Kidney capillary endothelial cell (primary cell): ENCODE data around the gene SLC16A3.
A peak's percentile ranks its signal among the peaks of the same experiment; 100 is the strongest.

Experiments used
- DNase-seq: peaks from one replicate; pipeline ENCODE4 v3.0.0-alpha.2; 2018; ENCODE audit warnings: low spot score

SLC16A3 gene

DNA sequence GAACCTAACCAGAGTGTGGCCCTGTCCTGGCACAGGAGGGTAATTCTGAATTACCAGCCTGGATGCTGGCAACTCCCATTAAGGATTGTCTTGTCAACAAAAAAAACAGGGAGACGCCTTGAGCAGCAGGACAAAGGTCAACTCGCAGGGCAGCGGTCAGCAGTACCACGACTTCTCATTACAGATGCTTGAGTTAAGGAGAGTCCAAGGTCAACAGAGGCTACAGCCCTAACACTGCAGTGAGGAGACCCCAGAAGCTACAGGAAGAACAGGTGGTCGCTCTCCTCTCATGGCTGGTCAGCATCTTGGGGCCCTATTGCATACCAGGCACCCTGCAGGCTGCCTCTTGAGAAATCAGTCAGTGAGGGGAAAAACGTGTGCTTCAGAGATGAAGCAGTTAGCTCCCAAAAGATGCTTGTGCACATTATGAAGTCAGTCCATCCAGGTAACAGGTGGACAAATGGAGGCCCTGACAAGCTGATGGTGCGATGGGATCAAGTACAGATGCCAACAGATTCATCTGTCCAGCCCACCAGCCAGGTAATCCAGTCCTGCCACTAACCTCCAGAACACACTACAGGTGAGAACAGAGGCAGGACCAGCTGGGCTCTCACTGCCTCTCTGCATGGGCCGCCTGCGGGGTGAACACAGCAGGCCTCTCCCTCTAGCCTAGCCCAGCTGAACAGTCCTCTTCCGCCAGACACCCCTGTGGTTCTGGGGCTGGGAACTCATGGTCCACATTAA is 40.5 kb downstream of the SLC16A3 start:
- no peak for DNase-seq

- DNase-seq, result no peak
Measured at GRCh38 chr17:82269882-82270500, 41.1 kb downstream of the SLC16A3 start.

GRCh38 chr17:82270651-82271050 is 41.8 kb downstream of the SLC16A3 start:
- DNase-seq, result no peak

DNA sequence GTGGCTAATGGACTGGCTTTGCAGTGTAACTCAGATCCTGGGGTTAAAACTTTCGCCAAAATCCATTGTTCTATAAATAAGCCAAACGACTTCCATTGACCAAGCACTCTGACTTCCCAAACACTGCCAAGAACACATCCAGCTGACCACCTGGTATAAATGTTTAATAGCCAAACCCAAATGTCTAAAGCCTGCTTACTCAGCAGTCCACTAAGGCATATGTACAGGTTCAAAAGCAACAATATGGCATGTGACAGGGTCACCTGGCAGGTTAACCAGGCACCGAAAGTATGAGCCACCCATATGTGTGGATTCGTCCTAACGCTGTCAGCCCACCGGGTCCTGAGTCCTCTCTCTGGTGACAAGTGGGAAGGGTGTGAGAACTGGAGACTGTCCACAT is 42.6 kb downstream of the SLC16A3 start:
- DNase-seq, result no peak

GRCh38 chr17:82272495-82273326 is 43.9 kb downstream of the SLC16A3 start:
- no peak for DNase-seq

- peak; percentile 62 for DNase-seq
Measured at GRCh38 chr17:82273327-82274133, 44.7 kb downstream of the SLC16A3 start, which contains the start of gene CSNK1D. Gene CSNK1D (minus strand): TSS chr17:82273700. CDS start chr17:82273381, 319 bp downstream.

DNA sequence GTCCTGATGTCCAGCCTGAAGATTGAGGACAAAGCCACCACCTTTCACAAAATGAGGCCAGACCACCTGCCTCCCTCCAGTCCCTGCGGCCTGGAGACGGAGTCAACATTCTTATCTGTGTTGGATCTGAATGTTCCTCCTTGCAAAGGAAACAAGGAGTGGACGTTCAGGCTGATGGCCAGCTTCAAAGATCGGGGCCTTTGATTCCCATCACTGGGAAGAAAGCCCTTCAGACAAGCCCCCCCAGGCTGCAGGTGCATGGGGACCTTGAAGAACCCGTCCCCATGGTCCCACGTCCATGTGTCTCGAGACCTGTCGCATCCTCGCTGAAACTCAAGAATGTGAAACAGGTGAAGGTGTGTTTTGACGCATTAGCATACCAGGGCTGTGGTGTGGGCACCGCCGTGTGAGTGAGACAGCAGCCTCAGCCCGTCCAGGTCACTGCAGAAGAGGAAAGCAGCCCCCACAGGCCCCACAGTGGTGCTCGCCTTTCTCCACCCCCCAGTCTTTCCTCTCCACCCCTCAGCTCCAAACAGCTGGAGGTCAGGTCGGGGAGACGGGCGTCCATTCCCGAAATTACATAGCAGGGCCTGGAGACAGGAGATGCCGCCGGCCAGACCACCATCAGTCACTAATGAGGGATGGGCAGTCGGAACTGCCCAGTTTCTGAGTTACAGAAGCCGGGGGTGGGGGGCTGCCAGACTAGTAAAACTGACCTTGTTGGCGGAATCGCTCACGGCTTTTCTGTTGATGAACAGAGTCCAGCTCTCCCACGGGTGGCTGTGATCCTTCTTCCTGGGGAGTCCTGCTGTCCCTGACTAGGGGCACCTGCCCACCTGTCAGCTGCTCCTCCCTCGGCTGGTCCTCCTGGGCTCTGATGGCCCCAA is 45.5 kb downstream of the SLC16A3 start:
- no peak for DNase-seq

GRCh38 chr17:82275326-82275725 is 46.5 kb downstream of the SLC16A3 start:
- no peak for DNase-seq

DNA sequence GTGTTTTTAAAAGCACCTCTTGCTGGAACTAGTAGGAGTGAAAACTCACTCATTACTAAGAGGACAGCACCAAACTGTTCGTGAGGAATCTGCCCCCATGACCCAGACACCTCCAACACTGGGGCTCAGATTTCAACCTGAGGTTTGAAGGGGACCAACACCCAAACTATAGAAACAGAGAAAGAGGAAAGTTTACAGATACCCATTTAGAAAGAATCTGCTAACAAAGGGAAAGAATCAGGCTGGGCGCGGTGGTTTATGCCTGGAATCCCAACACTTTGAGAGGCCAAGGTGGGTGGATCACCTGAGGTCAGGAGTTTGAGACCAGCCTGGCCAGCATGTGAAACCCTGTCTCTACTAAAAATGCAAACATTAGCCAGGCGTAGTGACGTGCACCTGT is 48.1 kb downstream of the SLC16A3 start:
- no peak for DNase-seq

- DNase-seq, result no peak
Measured at GRCh38 chr17:82277851-82278250, 49.0 kb downstream of the SLC16A3 start.

DNA sequence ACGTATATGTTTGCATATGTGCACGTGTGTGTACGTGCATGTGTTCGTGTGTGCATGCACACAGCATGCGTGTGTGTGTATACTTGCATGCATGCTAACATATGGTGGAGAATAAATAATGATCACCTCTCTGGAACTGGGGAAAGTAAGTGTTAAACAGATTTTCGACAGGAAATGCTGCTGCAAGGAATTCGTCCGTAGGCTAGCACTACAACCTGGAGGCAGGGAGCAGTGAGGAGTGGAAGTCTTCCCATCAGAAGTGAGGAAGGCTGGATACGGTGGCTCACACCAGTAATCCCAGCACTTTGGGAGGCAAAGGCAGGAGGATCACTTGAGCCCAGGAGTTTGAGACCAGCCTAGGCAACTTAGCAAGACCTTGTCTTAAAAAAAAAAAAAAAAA is 49.5 kb downstream of the SLC16A3 start:
- DNase-seq, result no peak

DNA sequence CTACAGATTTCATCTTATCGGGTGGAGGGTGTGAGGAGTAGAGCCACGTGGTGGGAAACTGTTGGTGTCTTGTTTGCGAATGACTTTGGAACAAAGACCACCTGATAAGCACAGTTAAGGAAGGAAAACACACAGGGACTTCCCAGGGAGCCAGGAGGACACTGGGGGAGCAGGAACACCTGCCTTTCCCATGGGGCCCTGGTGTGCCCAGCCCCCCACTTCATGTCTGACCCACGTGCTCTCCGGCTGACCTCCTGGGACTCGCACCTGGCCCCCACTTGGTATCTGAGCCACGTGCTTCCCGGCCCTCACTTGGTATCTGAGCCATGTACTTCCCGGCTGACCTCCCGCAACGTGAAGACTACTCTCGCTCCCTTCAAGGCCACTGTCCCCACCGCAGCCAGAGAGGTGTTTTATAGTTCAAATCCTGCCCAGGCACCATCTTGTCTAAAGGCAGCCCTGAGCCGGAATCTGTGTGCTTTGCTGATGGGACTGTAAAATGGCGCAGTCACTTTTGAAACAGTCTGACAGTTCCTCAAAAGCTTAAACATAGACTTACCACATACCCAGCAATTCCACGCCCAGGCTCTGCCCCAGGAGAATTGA is 50.0 kb downstream of the SLC16A3 start:
- no peak for DNase-seq

- DNase-seq, result no peak
Measured at GRCh38 chr17:82280537-82280936, 51.7 kb downstream of the SLC16A3 start.

DNA sequence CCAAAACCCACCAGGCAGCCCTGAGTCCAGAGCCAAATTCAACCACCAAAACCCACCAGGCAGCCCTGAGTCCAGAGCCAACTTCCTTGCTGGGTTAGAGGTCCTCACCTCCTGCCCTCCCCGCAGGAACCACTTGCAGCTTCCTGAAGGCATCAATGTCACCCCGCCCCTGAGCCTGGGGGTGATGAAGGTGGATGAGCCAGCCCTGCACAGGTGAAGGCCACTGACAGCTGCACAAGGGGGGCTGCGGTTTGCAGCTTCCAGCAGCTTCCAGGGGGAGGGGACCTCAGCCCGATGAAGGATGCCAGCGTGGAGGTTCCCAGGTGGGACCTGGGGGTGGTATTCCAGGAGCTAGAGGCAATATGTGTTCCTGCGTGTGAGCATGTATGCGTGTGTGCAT is 52.2 kb downstream of the SLC16A3 start:
- no peak for DNase-seq

DNA sequence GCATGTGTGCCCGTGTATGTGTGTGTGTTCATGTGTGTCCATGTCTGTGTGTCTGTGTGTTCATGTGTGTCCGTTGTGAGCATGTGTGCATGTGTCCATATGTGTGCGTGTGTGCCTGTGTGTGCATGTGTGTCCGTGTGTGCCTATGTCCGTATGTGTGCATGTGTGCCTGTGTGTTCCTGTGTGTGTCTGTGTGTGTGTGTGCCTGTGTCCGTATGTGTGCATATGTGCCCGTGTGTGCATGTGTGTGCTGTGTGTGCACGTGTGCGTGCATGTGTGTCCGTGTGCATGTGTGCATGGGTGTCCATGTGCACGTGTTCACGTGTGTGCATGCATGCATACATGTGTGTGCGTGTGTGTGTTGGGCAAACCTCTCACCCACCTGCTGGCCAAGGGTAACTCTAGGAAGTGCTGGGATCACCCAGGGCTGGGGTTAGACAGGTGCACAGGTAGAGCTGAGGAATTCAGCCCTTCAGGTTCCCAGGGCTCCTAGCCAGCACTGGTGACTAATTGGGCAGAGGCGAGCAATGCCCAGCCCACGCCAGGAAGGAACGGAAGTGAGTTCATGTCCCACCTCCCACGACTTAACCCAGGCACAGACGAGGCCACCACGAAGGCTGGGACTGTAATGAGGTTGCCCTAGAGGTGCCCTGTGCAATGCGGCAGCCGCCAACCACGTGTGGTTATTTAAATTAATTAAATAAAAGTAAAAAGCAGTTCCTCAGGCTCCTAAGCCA is 52.8 kb downstream of the SLC16A3 start:
- DNase-seq, result no peak

- no peak for DNase-seq
Measured at GRCh38 chr17:82282239-82283207, 53.7 kb downstream of the SLC16A3 start.

- no peak for DNase-seq
Measured at GRCh38 chr17:82283208-82283749, 54.4 kb downstream of the SLC16A3 start.

DNA sequence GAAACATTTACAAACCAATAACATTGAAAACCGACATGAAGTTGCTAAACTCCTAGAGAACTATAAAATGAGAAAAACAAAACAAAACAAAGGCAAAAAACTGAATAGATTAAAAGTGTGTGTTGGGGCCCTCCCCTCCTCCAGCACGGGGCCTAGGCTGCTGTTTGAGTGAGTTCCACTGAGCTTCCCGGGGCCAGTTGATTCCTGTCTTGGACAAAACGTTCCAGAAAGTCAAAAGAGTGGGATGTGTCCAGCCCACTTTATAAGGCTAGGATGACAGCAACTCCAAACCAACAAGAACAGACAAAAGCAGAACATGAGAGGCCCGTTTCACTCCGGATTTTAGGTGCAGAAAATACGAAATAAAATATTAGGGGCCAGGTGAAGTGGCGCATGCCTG is 56.3 kb downstream of the SLC16A3 start:
- DNase-seq, result no peak
